K562 treated with DMSO at 1 percent for 24 hours (cell line): ENCODE results near the gene MATCAP1. TPM values are rescaled to one million over a fixed set of nuclear protein-coding genes. Genes with fewer than 3 reads are reported as not detected.

Experiments used
- total RNA-seq: library from RNA; unstranded; fragments of 300-600 nt; gene quantifications from 2 replicates; pipeline ENCODE4 v1.2.3, GENCODE V29; 2022; ENCODE audit warnings: low read depth; ENCODE audit not compliant: insufficient read depth

MATCAP1 gene
- total RNA-seq: 27.3 and 27.5 TPM in 2 replicates

GRCh38 chr16:67183627-67184452 lies at the start of gene MATCAP1:
MATCAP1 (minus strand) TSS chr16:67183963; CDS start chr16:67180610, 3,353 bp downstream.

DNA sequence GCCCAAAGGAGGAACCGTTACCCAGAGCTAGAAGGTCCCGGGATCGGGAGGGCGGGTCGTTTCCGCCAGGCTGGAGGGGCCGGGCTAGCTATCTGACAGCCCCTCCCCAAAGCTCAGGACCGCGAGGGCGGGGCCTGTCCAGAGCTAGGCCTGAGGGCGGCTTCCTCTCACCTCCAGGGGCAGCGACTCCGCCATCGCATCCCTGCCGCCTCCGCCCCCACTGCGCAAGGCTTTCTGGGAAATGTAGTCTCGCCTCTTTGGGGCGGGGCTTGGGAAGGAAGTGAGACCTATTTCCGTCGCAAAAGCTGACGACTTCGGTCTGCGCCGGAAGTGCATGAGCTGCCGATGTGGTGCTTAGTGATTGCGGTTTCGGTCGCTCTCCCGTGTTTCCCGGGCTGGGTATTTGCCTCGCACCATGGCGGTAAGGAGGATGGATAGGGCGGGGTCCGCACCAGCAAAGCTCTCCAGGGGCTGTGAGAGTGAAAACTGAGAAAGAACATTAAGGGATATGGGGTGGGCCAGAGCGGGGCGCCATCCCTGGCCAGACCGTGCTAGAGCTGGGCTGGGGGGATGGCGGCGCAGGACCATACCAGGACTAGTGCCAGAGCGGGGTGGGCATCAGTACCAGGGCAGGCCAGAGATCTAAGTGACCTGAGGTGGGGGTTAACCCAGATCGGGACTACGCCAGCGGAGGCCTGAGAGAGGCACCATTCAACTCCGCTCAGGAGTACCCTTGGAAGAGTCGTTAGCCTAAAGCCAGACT lies 43.2 kb upstream of the MATCAP1 start, which contains the start of gene TMEM208:
Gene TMEM208 (plus strand): TSS at position 327 of the 763 bp plus-strand sequence. CDS start 89 bp downstream, at position 416.

DNA sequence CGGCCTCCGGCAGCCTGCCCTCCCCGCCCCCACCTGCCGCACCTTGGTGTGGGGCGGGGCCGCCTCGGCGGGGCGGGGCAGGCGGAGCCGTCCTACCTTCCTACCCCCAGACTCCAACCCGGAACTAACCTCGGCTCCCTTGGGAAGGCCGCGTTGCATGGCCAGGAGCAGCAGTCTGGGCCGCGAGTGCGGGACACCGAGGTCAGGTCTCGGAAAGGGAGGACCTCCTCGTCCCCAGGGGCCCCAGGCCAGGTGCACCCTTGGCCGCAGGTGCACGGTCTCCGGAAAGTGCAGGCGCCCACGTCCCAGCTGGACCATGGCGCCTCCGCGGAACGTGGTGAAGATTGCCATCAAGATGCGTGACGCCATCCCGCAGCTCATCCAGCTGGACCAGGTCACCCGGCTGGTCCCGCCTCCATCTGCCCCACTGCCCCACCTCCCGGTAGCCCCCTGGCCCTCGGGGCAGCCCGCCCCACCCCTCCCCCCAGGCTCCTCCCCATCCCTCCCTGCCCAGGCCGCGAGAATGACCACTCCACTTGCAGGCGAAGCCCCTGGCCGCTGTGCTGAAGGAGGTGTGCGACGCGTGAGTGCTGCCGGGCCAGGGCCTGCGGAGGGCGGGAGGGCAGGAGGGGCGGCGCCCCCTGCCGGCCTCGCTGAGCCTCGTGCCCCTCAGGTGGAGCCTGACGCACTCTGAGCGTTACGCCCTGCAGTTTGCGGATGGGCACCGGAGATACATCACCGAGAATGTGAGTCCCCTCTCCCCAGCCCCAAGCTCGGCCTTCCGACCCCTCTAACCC lies 15.4 kb upstream of the MATCAP1 start, which contains the start of gene ELMO3:
Gene ELMO3 (plus strand): TSS at position 121 of the 797 bp plus-strand sequence. CDS start 196 bp downstream, at position 317.

GRCh38 chr16:67191995-67192681 lies 8.4 kb upstream of the MATCAP1 start, which contains the start of gene E2F4:
E2F4 (plus strand) TSS chr16:67192155; CDS start chr16:67192228, 73 bp downstream.

GRCh38 chr16:67190041-67190440 lies 6.3 kb upstream of the MATCAP1 start, which contains the start of gene EXOC3L1:
EXOC3L1 (minus strand) TSS chr16:67190136; CDS start chr16:67189676, 460 bp downstream.

GRCh38 chr16:67170168-67170948 lies 13.4 kb downstream of the MATCAP1 start, which contains the start of gene NOL3:
NOL3 (plus strand) TSS chr16:67170538.

DNA sequence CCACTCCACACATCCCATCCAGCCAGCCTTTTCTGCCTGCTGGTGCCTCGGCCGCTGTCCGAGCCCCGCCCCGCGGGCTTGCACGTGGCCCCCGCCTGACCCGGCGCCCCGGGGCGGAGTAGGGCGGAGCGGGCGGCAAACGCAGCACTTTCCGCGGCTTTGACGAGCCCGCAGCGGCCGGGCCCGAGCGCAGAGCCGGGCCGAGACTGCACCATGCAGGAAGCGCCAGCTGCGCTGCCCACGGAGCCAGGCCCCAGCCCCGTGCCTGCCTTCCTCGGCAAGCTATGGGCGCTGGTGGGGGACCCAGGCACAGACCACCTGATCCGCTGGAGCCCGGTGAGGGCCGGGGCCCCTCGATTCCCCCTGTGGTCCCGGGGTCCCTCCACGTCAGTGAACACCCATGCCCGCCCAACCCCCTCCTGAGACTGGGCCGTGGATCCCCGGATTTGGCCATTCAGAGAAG lies 19.1 kb downstream of the MATCAP1 start, which contains the start of gene HSF4:
Gene HSF4 (plus strand): TSS at position 147 of the 463 bp plus-strand sequence. CDS start 67 bp downstream, at position 214.

DNA sequence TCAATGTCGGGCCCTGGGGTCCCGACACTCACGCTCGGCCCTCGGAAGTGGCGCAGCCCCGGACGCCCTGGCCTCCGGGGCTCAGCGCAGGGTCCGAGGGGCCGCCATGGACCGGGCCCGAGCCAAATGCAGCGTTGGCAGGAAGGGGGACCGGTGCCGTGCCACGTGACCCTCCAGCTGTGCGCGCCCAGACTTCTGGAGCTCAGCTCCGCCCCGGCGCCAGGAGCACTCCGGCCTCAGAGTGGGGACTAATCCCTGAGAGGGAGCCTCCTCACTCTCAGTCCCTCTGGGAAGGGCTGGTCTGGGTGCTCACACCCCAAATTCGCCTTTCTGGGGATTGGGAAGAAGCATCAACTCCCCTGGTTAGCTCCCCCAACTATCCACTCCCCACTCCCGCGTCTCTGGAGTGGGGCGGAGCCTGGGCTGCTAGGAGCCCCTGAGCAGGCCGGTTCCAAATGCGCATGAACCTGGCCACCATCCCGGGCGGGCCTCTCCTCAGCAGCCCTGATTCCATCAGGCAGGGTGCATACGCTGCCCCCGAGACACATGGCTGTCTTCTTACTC lies 32.8 kb downstream of the MATCAP1 start, which contains the start of gene B3GNT9:
Gene B3GNT9 (minus strand): TSS at position 166 of the 564 bp plus-strand sequence. CDS start 513 bp downstream, outside the sequence.

Other genes with a start within 250 kb of the MATCAP1 start
- 267 and 312 TPM in 2 replicates for gene CIAO2B, start 249.6 kb downstream of the MATCAP1 start, total RNA-seq
- gene CES2, start 248.4 kb downstream of the MATCAP1 start, total RNA-seq: 28.3 and 28.7 TPM in 2 replicates
- gene CES3, start 222.7 kb downstream of the MATCAP1 start, total RNA-seq: 1.00 and 1.3 TPM in 2 replicates
- gene CES4A, start 195.4 kb downstream of the MATCAP1 start, total RNA-seq: not detected in 2 replicates
- 74.8 and 77.4 TPM in 2 replicates for gene CBFB, start 154.8 kb downstream of the MATCAP1 start, total RNA-seq
- 9.1 and 12.1 TPM in 2 replicates for gene PHAF1, start 74.0 kb downstream of the MATCAP1 start, total RNA-seq
- 8.1 and 8.9 TPM in 2 replicates for gene B3GNT9, start 33.0 kb downstream of the MATCAP1 start, total RNA-seq
- gene TRADD, start 24.1 kb downstream of the MATCAP1 start, total RNA-seq: 65.4 and 73.5 TPM in 2 replicates
- gene FBXL8, start 24.0 kb downstream of the MATCAP1 start, total RNA-seq: 20.0 and 26.4 TPM in 2 replicates
- gene HSF4, start 19.2 kb downstream of the MATCAP1 start, total RNA-seq: 16.5 and 21.1 TPM in 2 replicates
- gene NOL3, start 13.4 kb downstream of the MATCAP1 start, total RNA-seq: 23.2 and 28.7 TPM in 2 replicates
- 0.37 TPM in 1 of 2 replicates, not detected in the other for gene EXOC3L1, start 6.2 kb upstream of the MATCAP1 start, total RNA-seq
- gene E2F4, start 8.2 kb upstream of the MATCAP1 start, total RNA-seq: 92.4 and 95.4 TPM in 2 replicates
- 3.3 and 4.0 TPM in 2 replicates for gene ELMO3, start 15.2 kb upstream of the MATCAP1 start, total RNA-seq
- 64.1 and 69.2 TPM in 2 replicates for gene TMEM208, start 43.2 kb upstream of the MATCAP1 start, total RNA-seq
- 49.4 and 55.6 TPM in 2 replicates for gene FHOD1, start 63.5 kb upstream of the MATCAP1 start, total RNA-seq
- gene SLC9A5, start 65.0 kb upstream of the MATCAP1 start, total RNA-seq: 2.0 and 2.4 TPM in 2 replicates
- gene PLEKHG4, start 95.6 kb upstream of the MATCAP1 start, total RNA-seq: 22.7 and 31.6 TPM in 2 replicates
- gene KCTD19, start 142.8 kb upstream of the MATCAP1 start, total RNA-seq: 0.22 and 2.7 TPM in 2 replicates
- gene LRRC36, start 142.9 kb upstream of the MATCAP1 start, total RNA-seq: 0.15 TPM in 1 of 2 replicates, not detected in the other
- 0.61 TPM in 1 of 2 replicates, not detected in the other for gene TPPP3, start 209.5 kb upstream of the MATCAP1 start, total RNA-seq
- gene ZDHHC1, start 232.5 kb upstream of the MATCAP1 start, total RNA-seq: 0.24 and 0.64 TPM in 2 replicates
- 0.28 TPM in 1 of 2 replicates, not detected in the other for gene HSD11B2, start 247.2 kb upstream of the MATCAP1 start, total RNA-seq